Body of pancreas (tissue), 4 donors: ENCODE measurements around the gene B4GALNT3. TPM values are rescaled to one million over a fixed set of nuclear protein-coding genes. Genes with fewer than 3 reads are reported as not detected.

Experiments
- ATAC-seq: fragments of 150-250 bp; one replicate; pipeline ENCODE4 v1.9.1; 2016
- DNase-seq, 4 donors: peaks; one replicate each; pipeline ENCODE4 v3.0.0-alpha.2; 2019
- H3K27ac ChIP-seq, 4 donors: fragments of 200-600 bp; sonication (generic); 1 replicate in 3 of 4; 2 replicates in 1 of 4; pipeline versions ENCODE4 v1.5.1 to v1.6.1; 2016 to 2019; ENCODE audit warnings: mild to moderate bottlenecking in 1 of 4, mixed read lengths in 1 of 4, moderate library complexity in 1 of 4
- H3K27me3 ChIP-seq, 2 donors: fragments of 200-600 bp; sonication (generic); one replicate each; pipeline ENCODE4 v1.6.0; 2016; ENCODE audit warnings: mild to moderate bottlenecking in 1 of 2
- H3K36me3 ChIP-seq, 2 donors: fragments of 200-600 bp; sonication (generic); replicated peaks in 1 of 2; 2 replicates each; pipeline ENCODE4 v1.5.1; 2016; ENCODE audit warnings: low read depth in 2 of 2; ENCODE audit not compliant: insufficient read depth in 1 of 2
- H3K4me1 ChIP-seq: fragments of 200-600 bp; sonication (generic); one replicate; pipeline ENCODE4 v1.6.0; 2016
- H3K4me3 ChIP-seq, 2 donors: fragments of 200-600 bp; sonication (generic); 1 replicate in 1 of 2; 2 replicates in 1 of 2; pipeline ENCODE4 v1.5.1; 2016 to 2019
- H3K9me3 ChIP-seq, 3 donors: fragments of 200-600 bp; sonication (generic); 1 replicate in 2 of 3; 2 replicates in 1 of 3; pipeline ENCODE4 v1.5.1; 2016
- CTCF ChIP-seq, 7 experiments: fragments of 450-650 bp in 4 of 7; fragments of 200-600 bp in 3 of 7; sonication (generic) in 3 of 7; IDR thresholded peaks; one replicate each; pipeline ENCODE4 v1.5.1; 2016 to 2019; ENCODE audit warnings: antibody characterized with exemption in 7 of 7
- POLR2A ChIP-seq, 3 donors: fragments of 450-650 bp; IDR thresholded peaks; one replicate each; pipeline ENCODE4 v1.6.1; 2016; ENCODE audit warnings: antibody characterized with exemption in 3 of 3, mild to moderate bottlenecking in 2 of 3
- WGBS, 2 donors: methylation state at CpG; one replicate each; pipeline ENCODE4 v1.1.5; 2017; 5-methylcytosine and 5-hydroxymethylcytosine counted together
- intact Hi-C: fragments of 100-400 bp; cut with DNase I; formaldehyde crosslinking; loops from one replicate; pipeline ENCODE4 v1.15.1; 2023
- total RNA-seq, 2 donors: library from RNA; depleted of rRNA; stranded (reverse); fragments of >200 nt; gene quantifications; one replicate each; pipeline ENCODE4 v1.1.0, GENCODE V29; 2016

Gene B4GALNT3
- total RNA-seq, 2 donors from 2014 or later: 4.0 to 9.3 TPM

- Histone ChIP-seq H3K4me1 (peaks cover 4% of the 10 kb centered on the region), H3K36me3 (no peaks in the 10 kb centered on the region), H3K27me3 (no peaks in the 10 kb centered on the region), H3K4me3 (no peak overlapping the region), H3K9me3 (no peaks in the 10 kb centered on the region), H3K27ac (no peak overlapping the region)
- intact Hi-C loops: loop anchor here (10.0 kb wide), 1 partner anchor 159 kb away; no protein-coding TSS in a partner anchor
- ATAC-seq (no peak), DNase-seq (no peak)
- TF ChIP-seq CTCF (IDR thresholded peaks at IDR 0.05) (no peak), POLR2A (IDR thresholded peaks at IDR 0.05) (no peak)
- 73 to 81% methylated on average over 29 to 30 of the region's 30 CpGs for WGBS, 2 donors
Observed at GRCh38 chr12:585062-586061, 125.6 kb downstream of the B4GALNT3 start.

- no peak for TF ChIP-seq POLR2A (IDR thresholded peaks at IDR 0.05)
- TF ChIP-seq CTCF (IDR thresholded peaks at IDR 0.05): no peak
- Histone ChIP-seq H3K9me3 (no peaks in the 10 kb centered on the region), H3K27ac (no peak overlapping the region), H3K4me3 (no peak overlapping the region), H3K27me3 (no peaks in the 10 kb centered on the region), H3K36me3 (no peaks in the 10 kb centered on the region), H3K4me1 (peaks cover 13% of the 10 kb centered on the region)
- DNase-seq (no peak), ATAC-seq (no peak)
- intact Hi-C loops: loop anchor here (10.0 kb wide), 1 partner anchor 158 kb away; no protein-coding TSS in a partner anchor
- WGBS, 2 donors: 86 to 93% methylated on average over 12 to 16 of the region's 16 CpGs
Observed at GRCh38 chr12:586318-587071, 126.8 kb downstream of the B4GALNT3 start.

GRCh38 chr12:587132-588023 lies 127.6 kb downstream of the B4GALNT3 start:
- H3K4me1 ChIP-seq: peaks cover 21% of the 10 kb centered on the region
- H3K4me3 ChIP-seq: no peak overlapping the region
- intact Hi-C loops: loop anchor here (10.0 kb wide), 1 partner anchor 157 kb away; no protein-coding TSS in a partner anchor
- no peaks in the 10 kb centered on the region for H3K36me3 ChIP-seq
- no peak overlapping the region for H3K27ac ChIP-seq
- TF ChIP-seq CTCF (IDR thresholded peaks at IDR 0.05) (no peak), POLR2A (IDR thresholded peaks at IDR 0.05) (no peak)
- no peaks in the 10 kb centered on the region for H3K9me3 ChIP-seq
- ATAC-seq: no peak
- 78 to 90% methylated on average over 7 to 18 of the region's 18 CpGs for WGBS, 2 donors
- no peak for DNase-seq
- H3K27me3 ChIP-seq: no peaks in the 10 kb centered on the region

GRCh38 chr12:588024-588322 lies 128.2 kb downstream of the B4GALNT3 start:
- intact Hi-C loops: loop anchor here (10.0 kb wide), 1 partner anchor 157 kb away; no protein-coding TSS in a partner anchor

More at GRCh38 chr12:588024-588322, 128.2 kb downstream of the B4GALNT3 start:
- WGBS, 2 donors: 83 to 93% methylated on average over 9 to 10 of the region's 10 CpGs
- H3K4me1 ChIP-seq: peaks cover 24% of the 10 kb centered on the region
- no peaks in the 10 kb centered on the region for H3K27me3 ChIP-seq
- TF ChIP-seq CTCF (IDR thresholded peaks at IDR 0.05): no peak
- TF ChIP-seq POLR2A (IDR thresholded peaks at IDR 0.05): no peak
- DNase-seq (no peak), ATAC-seq (no peak)
- H3K9me3 ChIP-seq: no peaks in the 10 kb centered on the region
- H3K4me3 ChIP-seq: no peak overlapping the region
- no peaks in the 10 kb centered on the region for H3K36me3 ChIP-seq
- H3K27ac ChIP-seq: no peak overlapping the region
